Breast epithelium (tissue), 4 donors: Measurements from ENCODE around the gene TEC. TPM values are rescaled to one million over a fixed set of nuclear protein-coding genes. Genes with fewer than 3 reads are reported as not detected.

ENCODE experiments used
- DNase-seq, 2 donors: peaks; one replicate each; pipeline ENCODE4 v3.0.0-alpha.2; 2019; ENCODE audit warnings: low spot score in 2 of 2
- H3K27ac ChIP-seq, 2 donors: fragments of 200-600 bp; sonication (generic) in 1 of 2; one replicate each; pipeline ENCODE4 v1.5.1; 2016 to 2019; ENCODE audit warnings: mild to moderate bottlenecking in 1 of 2
- H3K27me3 ChIP-seq, 2 donors: fragments of 200-600 bp; sonication (generic) in 1 of 2; one replicate each; pipeline versions ENCODE4 v1.5.1 to v1.6.0; 2017 to 2019; ENCODE audit warnings: control low read depth in 1 of 2, mild to moderate bottlenecking in 1 of 2
- H3K36me3 ChIP-seq: fragments of 200-600 bp; one replicate; pipeline ENCODE4 v1.5.1; 2019
- H3K4me1 ChIP-seq, 2 donors: fragments of 200-600 bp; sonication (generic); one replicate each; pipeline ENCODE4 v1.5.1; 2016 to 2019; ENCODE audit warnings: control low read depth in 1 of 2
- H3K4me3 ChIP-seq, 3 donors: fragments of 200-600 bp; sonication (generic); 1 replicate in 2 of 3; 2 replicates in 1 of 3; pipeline ENCODE4 v1.5.1; 2016 to 2019; ENCODE audit warnings: mild to moderate bottlenecking in 3 of 3, moderate library complexity in 2 of 3
- H3K9me3 ChIP-seq, 2 donors: fragments of 200-600 bp; sonication (generic) in 1 of 2; one replicate each; pipeline ENCODE4 v1.5.1; 2016 to 2019; ENCODE audit warnings: control low read depth in 1 of 2
- POLR2A ChIP-seq: fragments of 450-650 bp; IDR thresholded peaks from one replicate; pipeline ENCODE4 v1.6.1; 2016; ENCODE audit warnings: antibody characterized with exemption, mild to moderate bottlenecking, moderate library complexity
- POLR2AphosphoS5 ChIP-seq, 3 donors: sonication (generic); formaldehyde crosslinking; IDR thresholded peaks; one replicate each; pipeline ENCODE4 v1.6.1; 2017; ENCODE audit warnings: antibody characterized with exemption in 3 of 3
- intact Hi-C: fragments of 100-400 bp; cut with DNase I; formaldehyde crosslinking; loops from one replicate; pipeline ENCODE4 v1.15.1; 2023; ENCODE audit warnings: low total_unique reads
- total RNA-seq, 3 donors: library from RNA; depleted of rRNA; stranded (reverse); fragments of >200 nt; gene quantifications; one replicate each; pipeline ENCODE4 v1.1.0, GENCODE V29; 2016
- TF ChIP-seq, protein P1 (sequence below), 3 donors: fragments of 450-650 bp; IDR thresholded peaks; one replicate each; pipeline ENCODE4 v1.5.1; 2016 to 2017; ENCODE audit warnings: antibody characterized with exemption in 3 of 3, mild to moderate bottlenecking in 3 of 3, moderate library complexity in 3 of 3

TEC gene
- total RNA-seq, 3 donors from 2014 or later = 2.9 to 5.4 (median 5.1) TPM

DNA sequence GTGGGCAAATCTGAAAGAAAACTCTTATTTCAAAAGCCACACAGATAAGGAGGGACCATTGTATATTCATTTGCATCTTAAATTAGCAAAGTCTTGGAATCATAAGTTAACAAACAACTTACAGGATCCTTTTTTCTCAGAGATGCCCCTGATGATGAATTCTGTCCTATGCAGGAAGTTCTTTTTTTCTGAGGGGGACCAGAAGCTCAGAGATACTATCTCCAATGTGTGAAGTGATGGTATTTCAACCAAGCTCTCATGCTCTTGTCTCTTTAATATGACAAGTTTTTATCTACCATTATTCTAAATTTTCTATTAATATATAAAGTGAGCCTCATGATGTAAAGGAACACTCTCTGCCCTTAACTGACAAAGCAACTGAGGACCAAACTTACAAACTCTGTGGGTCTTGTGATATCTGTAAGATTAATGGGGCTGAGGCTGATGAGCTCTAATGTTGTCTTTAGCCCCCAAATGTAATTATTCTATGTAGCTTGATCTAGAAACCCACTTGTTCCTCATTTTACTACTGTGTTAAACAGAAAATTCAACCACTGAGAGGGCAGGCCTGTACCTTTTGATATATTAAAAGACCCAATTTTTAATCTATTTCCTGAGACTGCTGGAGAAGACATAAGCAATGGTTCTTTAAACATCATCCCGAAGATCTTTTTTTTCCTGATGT is 27.0 kb downstream of the TEC start:
- TF ChIP-seq POLR2A (no peak), POLR2AphosphoS5 (IDR thresholded peaks at IDR 0.05) (no peak)
- TF ChIP-seq, protein P1, sequence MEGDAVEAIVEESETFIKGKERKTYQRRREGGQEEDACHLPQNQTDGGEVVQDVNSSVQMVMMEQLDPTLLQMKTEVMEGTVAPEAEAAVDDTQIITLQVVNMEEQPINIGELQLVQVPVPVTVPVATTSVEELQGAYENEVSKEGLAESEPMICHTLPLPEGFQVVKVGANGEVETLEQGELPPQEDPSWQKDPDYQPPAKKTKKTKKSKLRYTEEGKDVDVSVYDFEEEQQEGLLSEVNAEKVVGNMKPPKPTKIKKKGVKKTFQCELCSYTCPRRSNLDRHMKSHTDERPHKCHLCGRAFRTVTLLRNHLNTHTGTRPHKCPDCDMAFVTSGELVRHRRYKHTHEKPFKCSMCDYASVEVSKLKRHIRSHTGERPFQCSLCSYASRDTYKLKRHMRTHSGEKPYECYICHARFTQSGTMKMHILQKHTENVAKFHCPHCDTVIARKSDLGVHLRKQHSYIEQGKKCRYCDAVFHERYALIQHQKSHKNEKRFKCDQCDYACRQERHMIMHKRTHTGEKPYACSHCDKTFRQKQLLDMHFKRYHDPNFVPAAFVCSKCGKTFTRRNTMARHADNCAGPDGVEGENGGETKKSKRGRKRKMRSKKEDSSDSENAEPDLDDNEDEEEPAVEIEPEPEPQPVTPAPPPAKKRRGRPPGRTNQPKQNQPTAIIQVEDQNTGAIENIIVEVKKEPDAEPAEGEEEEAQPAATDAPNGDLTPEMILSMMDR (IDR thresholded peaks at IDR 0.05) = no peak
- no peak for DNase-seq
- H3K27me3 ChIP-seq = no peaks in the 10 kb centered on the region
- no peak overlapping the region for H3K27ac ChIP-seq
- H3K9me3 ChIP-seq = no peaks in the 10 kb centered on the region
- no peaks in the 10 kb centered on the region for H3K36me3 ChIP-seq
- H3K4me3 ChIP-seq = no peak overlapping the region
- intact Hi-C loops = no loop called here
- no peaks in the 10 kb centered on the region for H3K4me1 ChIP-seq

DNA sequence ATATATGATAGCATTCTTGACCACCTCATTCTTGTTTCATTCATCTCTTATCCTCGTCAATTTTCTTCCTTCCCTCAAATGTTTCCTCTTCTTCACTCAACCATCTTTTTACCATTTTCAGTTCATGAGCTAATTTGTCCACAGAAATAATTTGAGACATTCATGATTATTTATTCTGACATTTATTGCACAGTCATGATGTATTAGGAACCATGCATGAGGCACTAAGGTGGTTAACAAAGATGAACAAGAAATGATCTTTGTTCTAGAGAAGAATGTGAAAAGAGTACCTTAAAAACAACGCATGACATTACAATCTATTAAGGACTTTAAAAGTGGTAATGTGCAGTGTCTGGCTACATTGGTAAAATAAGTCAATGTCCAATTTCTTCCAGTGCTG is 27.9 kb downstream of the TEC start:
- Histone ChIP-seq H3K27me3 (no peaks in the 10 kb centered on the region), H3K36me3 (no peaks in the 10 kb centered on the region), H3K4me3 (no peak overlapping the region), H3K27ac (no peak overlapping the region), H3K9me3 (no peaks in the 10 kb centered on the region), H3K4me1 (no peaks in the 10 kb centered on the region)
- TF ChIP-seq, protein P1 (IDR thresholded peaks at IDR 0.05) = no peak
- TF ChIP-seq POLR2A = no peak
- TF ChIP-seq POLR2AphosphoS5 (IDR thresholded peaks at IDR 0.05) = no peak
- intact Hi-C loops = no loop called here
- DNase-seq = no peak

GRCh38 chr4:48237996-48238645 is 31.5 kb downstream of the TEC start:
- no peak for TF ChIP-seq POLR2AphosphoS5 (IDR thresholded peaks at IDR 0.05)
- TF ChIP-seq, protein P1 (IDR thresholded peaks at IDR 0.05) = no peak

DNA sequence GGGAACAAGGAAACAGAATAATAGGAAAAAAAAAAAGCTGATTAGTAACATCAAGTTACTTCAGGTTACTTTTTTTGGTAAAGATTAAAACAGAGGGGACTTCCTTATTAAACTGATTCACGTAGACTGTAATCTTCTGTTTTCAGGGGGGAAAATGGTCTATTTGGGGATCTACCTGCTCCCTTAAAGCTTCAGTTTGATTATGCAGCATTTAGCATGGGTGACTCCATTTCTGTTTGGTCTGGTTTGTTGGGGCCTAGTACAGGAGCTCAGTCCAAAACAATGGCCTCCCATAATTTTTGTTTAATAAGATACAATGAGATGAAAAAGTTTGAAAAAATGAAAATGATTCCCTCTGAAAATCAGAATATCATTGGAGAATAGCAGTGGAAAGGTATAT is 34.6 kb downstream of the TEC start:
- TF ChIP-seq POLR2A (no peak), POLR2AphosphoS5 (IDR thresholded peaks at IDR 0.05) (no peak)
- TF ChIP-seq, protein P1 (IDR thresholded peaks at IDR 0.05) = no peak
- Histone ChIP-seq H3K36me3 (no peaks in the 10 kb centered on the region), H3K27ac (no peak overlapping the region), H3K4me1 (no peaks in the 10 kb centered on the region), H3K4me3 (no peak overlapping the region), H3K9me3 (no peaks in the 10 kb centered on the region), H3K27me3 (no peaks in the 10 kb centered on the region)
- no peak for DNase-seq
- intact Hi-C loops = no loop called here

More at GRCh38 chr4:48237996-48238645, 31.5 kb downstream of the TEC start:
- Histone ChIP-seq H3K27me3 (no peaks in the 10 kb centered on the region), H3K36me3 (no peaks in the 10 kb centered on the region), H3K27ac (no peak overlapping the region), H3K9me3 (no peaks in the 10 kb centered on the region), H3K4me1 (no peaks in the 10 kb centered on the region), H3K4me3 (no peak overlapping the region)
- no peak for DNase-seq
- intact Hi-C loops = no loop called here

GRCh38 chr4:48234575-48234974 is 35.1 kb downstream of the TEC start:
- Histone ChIP-seq H3K4me3 (no peak overlapping the region), H3K9me3 (no peaks in the 10 kb centered on the region), H3K27me3 (no peaks in the 10 kb centered on the region), H3K36me3 (no peaks in the 10 kb centered on the region), H3K4me1 (no peaks in the 10 kb centered on the region), H3K27ac (no peak overlapping the region)
- DNase-seq = no peak
- no peak for TF ChIP-seq POLR2AphosphoS5 (IDR thresholded peaks at IDR 0.05)
- no peak for TF ChIP-seq POLR2A
- TF ChIP-seq, protein P1 (IDR thresholded peaks at IDR 0.05) = no peak
- intact Hi-C loops = no loop called here
